ELR (cell line): ENCODE results near the gene RNF220.

Source experiments
- DNase-seq: peaks from one replicate; pipeline ENCODE4 v3.0.0-alpha.2; 2015; ENCODE audit warnings: low read depth

RNF220 gene

GRCh38 chr1:44611419-44611818 is 206.4 kb downstream of the RNF220 start:
- no peak for DNase-seq

DNA sequence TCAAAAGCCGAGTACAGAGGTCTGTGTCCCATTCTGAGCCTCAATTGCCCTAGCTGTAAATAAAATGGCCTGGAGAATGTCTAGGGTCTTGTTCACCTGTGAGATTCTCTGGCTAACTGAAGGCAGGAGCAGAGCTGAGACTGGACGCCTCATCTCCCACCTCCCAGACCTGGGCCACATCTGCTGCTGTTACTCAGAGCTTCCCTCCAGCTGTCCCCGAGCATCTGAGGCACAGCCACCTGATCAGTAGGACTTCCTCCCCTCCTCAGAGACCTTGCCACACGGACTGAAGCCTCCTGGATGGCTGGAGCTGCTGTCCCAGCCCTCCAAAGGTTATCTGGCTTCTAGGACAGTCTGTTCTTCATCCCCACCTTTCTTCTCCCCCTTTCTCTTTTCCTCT is 206.8 kb downstream of the RNF220 start:
- DNase-seq: no peak

DNA sequence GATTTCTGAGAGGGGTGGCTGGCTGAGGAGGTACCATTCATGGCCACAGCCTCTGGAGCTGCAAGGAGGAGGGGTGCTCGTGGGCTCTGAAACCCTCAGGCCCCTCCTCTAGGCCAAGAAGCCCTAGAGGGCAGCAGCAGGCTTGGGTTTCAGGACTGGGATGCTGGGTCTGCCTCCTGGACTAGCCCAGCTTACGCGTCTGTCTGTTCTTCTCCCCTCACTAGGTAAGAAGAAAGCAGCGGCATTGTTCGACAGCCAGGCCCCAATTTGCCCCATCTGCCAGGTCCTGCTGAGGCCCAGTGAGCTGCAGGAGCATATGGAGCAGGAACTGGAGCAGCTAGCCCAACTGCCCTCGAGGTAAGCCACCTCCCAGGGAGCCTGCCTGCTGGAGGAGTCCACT is 208.9 kb downstream of the RNF220 start:
- no peak for DNase-seq

DNA sequence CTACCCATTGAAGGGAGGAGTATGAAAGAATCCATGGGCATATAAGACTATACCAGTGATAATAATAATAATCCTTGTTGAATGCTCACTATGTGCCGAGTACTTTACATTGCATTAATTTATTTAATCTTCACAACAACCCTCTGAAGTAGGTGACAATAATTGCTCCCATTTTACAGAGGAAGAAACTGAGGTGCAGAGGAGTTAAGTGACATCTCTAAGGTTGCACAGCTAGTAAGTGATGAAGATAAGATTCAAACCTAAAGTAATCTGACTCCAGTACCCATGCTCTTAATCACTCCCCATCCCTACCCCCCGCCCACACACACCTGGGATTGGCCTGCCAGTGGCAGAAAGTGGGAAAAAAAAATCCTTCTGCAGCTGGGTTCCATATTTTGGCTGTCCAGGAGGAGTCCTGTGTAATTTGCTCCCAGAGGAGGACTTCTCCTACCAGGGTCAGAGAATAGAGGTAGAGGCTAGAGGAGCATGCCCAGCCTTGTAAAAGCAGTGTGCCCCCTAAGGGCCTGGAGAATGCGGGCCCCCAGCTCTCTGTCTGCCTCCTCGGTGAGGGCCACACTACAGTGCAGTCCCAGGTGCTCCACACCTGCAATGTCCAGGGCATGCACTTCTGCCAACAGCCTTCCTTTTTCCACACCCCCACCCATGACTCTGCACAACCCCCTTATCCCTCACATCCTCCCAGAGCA is 211.4 kb downstream of the RNF220 start:
- DNase-seq: no peak

GRCh38 chr1:44616991-44617702 is 212.1 kb downstream of the RNF220 start:
- peak; percentile 89 for DNase-seq

- no peak for DNase-seq
Observed at GRCh38 chr1:44617703-44618029, 212.6 kb downstream of the RNF220 start.

GRCh38 chr1:44619261-44619900 is 214.3 kb downstream of the RNF220 start:
- DNase-seq: peak; percentile 92

DNA sequence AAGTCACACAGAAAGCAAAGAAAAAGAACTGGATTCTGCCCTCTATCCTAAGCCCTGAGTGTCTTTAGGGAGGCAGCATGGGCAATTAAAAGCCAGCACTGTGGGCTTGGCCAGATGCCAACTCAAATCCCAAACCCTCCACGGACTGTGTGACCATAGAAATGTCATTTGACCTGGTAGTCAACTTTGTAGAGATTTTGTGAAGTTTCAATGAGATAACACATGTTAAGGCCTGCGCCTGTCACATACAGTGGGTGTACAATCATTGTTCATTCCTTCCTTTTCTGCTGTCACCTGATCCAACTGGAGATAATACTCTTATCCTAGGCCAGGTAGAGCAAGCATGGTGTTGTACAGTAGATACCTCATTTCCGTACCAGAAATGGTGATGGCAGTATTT is 215.0 kb downstream of the RNF220 start:
- no peak for DNase-seq

GRCh38 chr1:44621841-44622286 is 216.8 kb downstream of the RNF220 start:
- peak; percentile 77 for DNase-seq

GRCh38 chr1:44624268-44624901 is 219.3 kb downstream of the RNF220 start:
- no peak for DNase-seq

DNA sequence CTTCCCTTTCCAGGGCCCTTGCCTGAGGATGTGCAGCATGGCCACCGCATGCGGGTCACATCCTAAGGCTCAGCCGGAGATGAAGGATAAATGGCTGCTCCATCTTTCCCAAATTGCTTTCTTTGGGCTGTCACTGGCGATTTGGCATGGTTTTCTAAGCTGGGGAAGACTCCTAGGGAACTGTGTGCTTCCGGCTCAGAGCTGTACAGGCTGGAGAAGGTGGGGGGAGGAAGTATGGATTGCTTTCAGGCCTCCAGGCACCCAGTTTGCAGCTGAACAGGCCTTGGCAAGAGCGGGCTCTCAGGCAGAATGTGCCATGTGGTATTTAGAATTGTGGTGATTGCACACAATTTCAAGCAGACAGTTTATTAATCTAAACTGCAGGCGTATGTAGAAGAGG is 220.3 kb downstream of the RNF220 start:
- DNase-seq: no peak

DNA sequence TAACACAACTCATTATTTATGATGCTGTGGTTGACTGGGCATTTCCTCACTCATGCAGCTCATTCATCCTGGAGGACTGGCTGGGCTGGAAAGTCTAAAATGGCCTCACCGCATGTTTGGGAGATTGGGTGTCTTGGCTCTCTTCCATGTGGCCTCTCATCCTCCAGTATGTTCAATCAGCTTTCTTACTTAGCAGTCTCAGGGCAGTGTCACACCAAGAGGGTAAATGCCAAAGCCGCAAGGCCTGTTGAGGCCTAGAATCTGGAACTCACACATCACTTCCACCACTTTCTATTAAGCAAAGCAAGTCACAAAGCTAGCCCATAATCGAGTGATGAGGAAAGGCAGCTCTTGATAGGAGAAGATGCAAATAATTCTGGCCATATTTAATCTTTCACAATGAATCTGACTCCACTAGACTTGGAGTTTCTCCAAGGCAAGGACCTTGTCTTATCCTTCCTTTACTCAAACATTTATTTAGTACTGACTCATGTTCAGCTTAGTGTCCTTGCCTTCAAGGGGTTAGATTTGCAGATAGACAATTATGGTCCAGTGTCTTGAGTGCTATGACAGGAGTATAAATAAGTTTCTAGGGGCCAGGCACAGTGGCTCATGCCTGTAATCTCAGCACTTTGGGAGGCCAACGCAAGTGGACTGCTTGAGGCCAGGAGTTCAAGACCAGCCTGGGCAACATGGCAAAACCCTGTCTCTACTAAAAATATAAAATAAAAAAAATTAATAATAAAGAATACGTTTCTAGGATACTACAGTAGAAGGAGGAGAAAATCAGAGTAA is 224.1 kb downstream of the RNF220 start:
- DNase-seq: peak; percentile 97

DNA sequence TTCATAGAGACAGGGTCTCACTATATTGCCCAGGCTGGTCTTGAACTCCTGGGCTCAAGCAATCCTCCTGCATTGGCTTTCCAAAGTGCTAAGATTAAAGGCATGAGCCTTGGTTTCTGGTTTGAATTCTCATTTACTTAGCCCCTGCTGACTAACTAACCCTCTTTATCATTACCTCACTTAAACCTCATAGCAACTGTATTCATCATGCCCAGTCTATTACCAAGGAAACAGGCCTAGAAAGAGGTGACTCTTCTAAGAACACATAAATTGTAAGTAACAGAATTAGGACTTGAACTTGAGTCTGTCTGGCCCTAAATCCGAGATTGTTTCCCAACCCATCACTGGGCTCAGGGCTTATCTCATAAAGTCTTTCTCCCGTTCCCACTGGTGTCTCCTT is 225.1 kb downstream of the RNF220 start:
- DNase-seq: peak; percentile 86

DNA sequence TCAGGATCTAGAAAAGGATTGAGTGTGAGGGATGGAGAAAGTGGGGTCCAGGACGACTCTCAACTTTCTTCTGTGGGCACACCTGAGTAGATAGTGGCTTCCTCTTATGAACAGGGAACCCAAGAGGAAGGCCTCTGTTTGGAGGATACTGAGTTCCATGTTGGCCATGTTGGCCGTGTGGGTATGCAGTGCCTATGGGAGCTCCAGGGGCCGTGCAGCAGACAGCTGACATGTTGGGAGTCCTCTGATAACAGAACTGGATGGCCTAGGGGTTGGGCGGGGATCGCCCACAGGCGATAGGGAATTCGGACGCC is 226.2 kb downstream of the RNF220 start:
- no peak for DNase-seq

GRCh38 chr1:44631647-44632539 is 226.8 kb downstream of the RNF220 start:
- peak; percentile 91 for DNase-seq

GRCh38 chr1:44632598-44632997 is 227.5 kb downstream of the RNF220 start:
- DNase-seq: peak; percentile 47

DNA sequence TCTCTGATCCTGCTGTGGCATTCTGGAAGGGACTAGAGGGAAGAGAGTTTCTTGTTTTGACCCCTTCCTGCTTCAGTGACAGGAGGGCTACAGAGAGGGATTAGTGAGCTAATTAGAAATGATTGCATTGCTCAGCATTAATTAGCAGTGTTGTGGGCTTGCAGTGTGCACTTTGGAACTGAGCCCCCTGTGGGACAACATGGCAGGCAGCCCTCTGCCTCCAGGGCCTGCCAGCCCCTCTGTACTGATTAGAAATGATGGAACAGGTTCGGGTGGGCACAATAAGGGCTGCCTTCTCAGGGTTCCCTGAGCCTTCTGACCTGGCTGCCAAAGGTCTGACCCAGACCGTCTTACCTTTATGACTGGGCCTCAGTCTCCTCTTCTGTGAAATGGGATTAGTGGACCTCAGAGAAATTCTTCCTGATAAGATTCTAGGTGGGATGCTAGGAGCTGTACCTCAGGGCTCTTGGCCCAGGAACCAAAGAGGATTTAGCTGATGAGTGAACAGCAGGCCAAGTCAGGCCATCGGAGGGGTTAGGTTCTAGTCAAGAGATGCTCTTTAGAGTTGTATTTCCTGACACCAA is 229.6 kb downstream of the RNF220 start:
- no peak for DNase-seq

GRCh38 chr1:44635439-44635838 is 230.4 kb downstream of the RNF220 start:
- no peak for DNase-seq

DNA sequence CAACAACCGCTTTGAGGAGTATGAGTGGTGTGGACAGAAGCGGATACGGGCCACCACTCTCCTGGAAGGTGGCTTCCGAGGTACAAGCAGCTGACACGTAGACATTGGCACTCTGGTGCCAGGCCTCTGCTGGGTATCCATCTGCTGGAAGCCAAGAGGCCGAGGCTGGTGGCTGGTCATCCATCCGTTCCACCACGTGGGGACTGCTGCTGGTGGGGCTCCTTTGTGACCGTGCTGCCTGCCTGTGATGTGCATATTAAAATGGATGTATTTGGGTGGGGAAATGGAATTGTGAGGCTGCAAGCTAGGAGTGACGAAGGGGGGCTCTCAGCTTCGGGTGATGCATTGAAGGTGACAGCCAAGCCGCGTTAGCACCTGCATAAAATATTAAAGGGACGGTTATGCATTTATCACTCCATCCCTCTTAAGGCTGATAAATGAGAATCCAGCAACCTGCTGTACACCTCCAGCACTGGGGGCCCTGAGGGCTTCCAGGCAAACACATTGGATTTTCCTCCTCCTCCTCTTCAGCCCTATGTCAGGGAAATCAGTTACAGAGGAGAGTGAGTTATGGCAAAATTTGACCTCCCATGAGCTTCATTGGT is 231.1 kb downstream of the RNF220 start:
- DNase-seq: no peak
